Measurements from ENCODE around the gene SLC34A3. TPM values are rescaled to one million over a fixed set of nuclear protein-coding genes. Genes with fewer than 3 reads are reported as not detected.
"Not testable (repeated sequence)": the region's sequence is repeated elsewhere in the genome, so short reads cannot be mapped to it uniquely, and the experiment has no call there.

Gene SLC34A3
- total RNA-seq, 1 experiment from 2014 or later: not detected

DNA sequence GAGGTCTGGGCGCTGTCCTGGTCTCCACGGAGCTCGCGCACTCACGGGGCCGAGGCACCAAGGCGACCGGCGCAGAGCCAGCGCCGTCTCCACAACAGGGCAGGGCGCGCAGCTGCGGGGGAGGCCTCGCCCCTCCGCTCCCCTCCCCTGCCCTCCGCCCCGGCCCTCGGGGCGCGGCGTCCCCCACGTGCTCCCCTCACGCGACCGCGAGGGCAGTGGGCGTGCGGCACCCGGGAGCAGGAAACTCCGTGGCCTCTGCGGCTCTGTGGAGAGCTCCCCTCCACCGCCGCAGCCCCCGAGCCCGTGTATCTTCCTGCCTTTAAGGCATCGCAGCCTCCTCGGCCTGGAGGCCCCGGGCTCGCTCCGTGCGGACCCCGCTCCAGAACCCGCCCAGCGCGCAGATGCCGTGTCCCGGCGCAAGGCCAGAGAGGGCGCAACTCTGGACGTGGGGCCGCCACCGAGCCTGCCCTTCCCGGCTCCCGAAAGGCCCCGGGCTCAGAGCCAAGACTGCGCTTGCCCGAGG lies 9.7 kb downstream of the SLC34A3 start:
- peak; percentile 43 for DNase-seq (ENCODE audit: extremely low read depth, low read depth)

GRCh38 chr9:137240841-137241489 lies 10.3 kb downstream of the SLC34A3 start, which contains the start of gene TUBB4B:
TUBB4B (plus strand) TSS chr9:137241287; CDS start chr9:137241361, 74 bp downstream.
- peak; percentile 100 for DNase-seq (ENCODE audit: extremely low read depth, low read depth)

GRCh38 chr9:137241490-137242268 lies 11.0 kb downstream of the SLC34A3 start:
- DNase-seq (ENCODE audit: extremely low read depth, low read depth): peak; percentile 55

DNA sequence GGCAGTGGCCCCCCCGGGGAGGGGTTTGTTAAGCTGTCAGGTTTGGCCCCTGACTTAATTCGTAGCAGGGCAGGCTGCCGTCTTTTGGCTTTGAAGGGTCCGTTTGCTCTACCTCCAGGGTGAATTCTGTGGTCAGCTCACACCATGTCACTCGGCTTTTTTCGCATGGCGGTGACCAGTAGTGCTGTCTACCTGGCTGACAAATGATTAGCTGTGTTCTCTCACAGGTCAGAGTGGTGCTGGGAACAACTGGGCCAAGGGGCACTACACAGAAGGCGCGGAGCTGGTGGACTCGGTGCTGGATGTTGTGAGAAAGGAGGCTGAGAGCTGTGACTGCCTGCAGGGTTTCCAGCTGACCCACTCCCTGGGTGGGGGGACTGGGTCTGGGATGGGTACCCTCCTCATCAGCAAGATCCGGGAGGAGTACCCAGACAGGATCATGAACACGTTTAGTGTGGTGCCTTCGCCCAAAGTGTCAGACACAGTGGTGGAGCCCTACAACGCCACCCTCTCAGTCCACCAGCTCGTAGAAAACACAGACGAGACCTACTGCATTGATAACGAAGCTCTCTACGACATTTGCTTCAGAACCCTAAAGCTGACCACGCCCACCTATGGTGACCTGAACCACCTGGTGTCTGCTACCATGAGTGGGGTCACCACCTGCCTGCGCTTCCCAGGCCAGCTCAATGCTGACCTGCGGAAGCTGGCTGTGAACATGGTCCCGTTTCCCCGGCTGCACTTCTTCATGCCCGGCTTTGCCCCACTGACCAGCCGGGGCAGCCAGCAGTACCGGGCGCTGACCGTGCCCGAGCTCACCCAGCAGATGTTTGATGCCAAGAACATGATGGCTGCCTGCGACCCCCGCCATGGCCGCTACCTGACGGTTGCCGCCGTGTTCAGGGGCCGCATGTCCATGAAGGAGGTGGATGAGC lies 11.8 kb downstream of the SLC34A3 start:
- no peak for DNase-seq (ENCODE audit: extremely low read depth, low read depth)

- DNase-seq (ENCODE audit: extremely low read depth, low read depth): not testable (repeated sequence)
Observed at GRCh38 chr9:137243266-137243625, 12.5 kb downstream of the SLC34A3 start.

GRCh38 chr9:137243626-137244485 lies 13.2 kb downstream of the SLC34A3 start:
- DNase-seq (ENCODE audit: extremely low read depth, low read depth): no peak

GRCh38 chr9:137244486-137245449 lies 14.1 kb downstream of the SLC34A3 start:
- DNase-seq (ENCODE audit: extremely low read depth, low read depth): no peak

DNA sequence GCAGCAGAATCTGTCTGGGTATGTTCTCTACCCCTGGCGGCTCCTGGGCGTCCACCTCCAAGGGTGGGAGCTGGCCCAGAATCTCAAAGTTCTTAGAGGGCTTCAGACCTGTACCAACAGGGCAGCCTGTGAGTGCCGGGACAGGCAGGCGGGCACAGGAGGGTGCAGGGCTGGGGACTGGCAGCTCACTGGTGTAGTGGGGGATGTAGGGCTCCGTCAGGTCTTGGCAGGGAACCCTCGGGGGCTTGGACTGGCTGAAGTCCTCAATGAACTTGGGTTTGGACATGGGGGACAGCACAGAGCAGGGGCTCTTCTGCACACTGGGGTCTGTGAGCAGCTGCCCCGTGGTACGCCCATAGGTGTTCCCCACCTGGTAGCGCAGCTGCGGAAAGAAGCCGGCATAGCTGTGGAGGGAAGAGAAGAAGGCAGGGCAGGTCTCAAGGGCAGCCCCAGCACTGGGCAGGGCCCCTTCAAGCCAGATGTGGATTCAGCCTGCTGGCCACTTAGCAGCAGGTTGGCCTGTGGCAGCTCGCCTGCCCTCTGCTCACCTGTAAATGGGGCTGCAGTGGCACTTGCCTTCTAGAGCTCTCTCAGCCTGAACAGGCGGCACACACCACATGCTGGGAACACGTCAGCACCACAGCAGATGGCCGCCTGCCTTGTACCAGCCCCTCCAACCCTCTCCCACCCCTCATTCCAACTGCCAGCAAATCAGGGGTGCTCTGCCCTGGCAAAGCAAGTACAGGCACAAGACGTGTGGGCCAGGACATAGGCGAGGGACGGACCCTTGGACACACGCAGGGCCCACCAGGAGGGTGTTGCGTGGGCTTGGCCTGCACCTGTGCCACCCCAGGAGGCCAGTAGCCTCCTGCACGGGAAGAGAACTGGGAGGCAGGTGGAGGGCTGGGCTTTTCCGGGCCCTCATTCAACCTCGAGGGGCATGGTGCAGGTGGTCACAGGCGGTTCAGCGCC lies 15.0 kb downstream of the SLC34A3 start:
- no peak for DNase-seq (ENCODE audit: extremely low read depth, low read depth)

GRCh38 chr9:137247135-137247915 lies 16.6 kb downstream of the SLC34A3 start:
- DNase-seq (ENCODE audit: extremely low read depth, low read depth): no peak

DNA sequence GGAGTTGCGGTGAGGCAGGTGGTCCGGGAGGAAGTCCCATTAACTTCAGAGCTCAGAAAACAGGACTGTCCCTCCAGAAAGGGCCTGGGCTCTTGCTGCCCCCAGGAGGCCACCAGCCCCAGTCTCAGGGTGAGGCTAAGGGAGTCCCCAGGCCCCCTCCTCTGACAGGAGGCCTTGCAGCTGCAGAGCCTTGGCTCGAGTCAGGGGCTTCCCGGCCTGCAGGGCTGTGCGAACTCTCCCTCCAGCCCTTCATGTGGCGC lies 17.1 kb downstream of the SLC34A3 start:
- DNase-seq (ENCODE audit: extremely low read depth, low read depth): no peak

GRCh38 chr9:137250329-137251193 lies 19.9 kb downstream of the SLC34A3 start:
- no peak for DNase-seq (ENCODE audit: extremely low read depth, low read depth)

DNA sequence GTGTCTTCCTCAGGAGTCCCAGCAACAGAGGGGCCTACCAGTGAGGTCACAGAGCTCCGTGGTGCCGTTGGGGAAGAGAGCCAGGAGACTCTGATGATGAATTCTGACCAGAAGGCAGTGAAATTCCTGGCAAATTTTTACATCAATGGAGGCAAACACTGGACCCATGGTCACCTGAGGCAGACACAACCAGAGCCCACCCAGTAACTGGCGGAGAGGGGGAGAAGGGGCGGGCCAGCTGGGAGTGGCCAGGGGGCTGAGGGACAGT lies 20.4 kb downstream of the SLC34A3 start, which contains the start of gene STPG3:
TSS of gene STPG3 (plus strand) at position 93 of the 268 bp plus-strand sequence. CDS start at position 94, 1 bp downstream.
- DNase-seq (ENCODE audit: extremely low read depth, low read depth): no peak

DNA sequence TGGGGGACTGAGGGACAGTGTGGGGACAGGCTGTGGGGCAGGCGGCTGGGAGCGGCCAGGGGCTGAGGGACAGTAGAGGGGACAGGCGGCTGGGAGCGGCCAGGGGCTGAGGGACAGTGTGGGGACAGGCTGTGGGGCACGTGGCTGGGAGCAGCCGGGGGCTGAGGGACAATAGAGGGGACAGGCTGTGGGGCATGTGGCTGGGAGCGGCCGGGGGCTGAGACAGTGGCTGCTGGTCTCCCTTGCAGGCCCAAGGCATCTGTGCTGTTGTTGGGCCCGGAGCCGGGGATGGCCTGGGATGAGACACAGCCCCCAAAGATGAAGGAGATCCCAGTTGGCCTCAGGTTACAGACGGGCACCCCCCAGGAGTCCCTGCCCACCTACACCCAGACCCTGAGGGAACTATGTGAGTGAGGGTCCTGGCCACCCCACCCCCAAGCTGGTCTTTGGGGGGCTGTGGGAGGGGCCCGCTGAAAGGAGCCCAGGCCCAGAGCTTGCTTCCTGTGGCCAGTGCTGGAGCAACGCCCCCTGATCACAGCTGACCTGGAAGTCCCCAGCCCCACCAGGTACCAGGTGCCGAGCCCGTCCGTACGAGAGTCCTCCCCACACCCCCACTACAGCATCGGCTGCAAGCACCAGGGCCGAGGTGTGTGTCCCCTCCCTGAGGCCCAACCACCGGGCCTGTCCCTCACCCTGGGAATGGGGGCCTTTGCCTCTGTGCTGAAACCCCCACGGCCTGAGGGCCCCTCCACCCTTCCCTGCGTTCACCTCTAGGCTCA lies 21.0 kb downstream of the SLC34A3 start:
- no peak for DNase-seq (ENCODE audit: extremely low read depth, low read depth)

GRCh38 chr9:137252555-137253506 lies 22.1 kb downstream of the SLC34A3 start:
- DNase-seq (ENCODE audit: extremely low read depth, low read depth): no peak

Measured in NCI-H460 (cell line).